ENCODE measurements around the gene DYNLT4. TPM values are rescaled to one million over a fixed set of nuclear protein-coding genes. Genes with fewer than 3 reads are reported as not detected.
"Not testable (repeated sequence)": the region's sequence is repeated elsewhere in the genome, so short reads cannot be mapped to it uniquely, and the experiment has no call there.

Gene DYNLT4
- total RNA-seq, 1 donor: 0.36 TPM

GRCh38 chr1:44812822-44813543 lies 5.8 kb upstream of the DYNLT4 start:
- Histone ChIP-seq H3K4me1 (ENCODE audit: insufficient read depth, low read length) (peaks cover 62% of the 10 kb centered on the region), H2AFZ (ENCODE audit: low read length) (no peak overlapping the region), H3K4me2 (ENCODE audit: insufficient read depth, low read length) (peak overlapping the region; percentile 66), H3K79me2 (ENCODE audit: insufficient read depth, low read length) (peaks cover 18% of the 10 kb centered on the region), H3K9me3 (ENCODE audit: low read depth, low read length) (no peaks in the 10 kb centered on the region), H3K4me3 (ENCODE audit: insufficient read depth, low read length) (no peak overlapping the region), H3K27ac (ENCODE audit: low read depth, low read length) (no peak overlapping the region), H3K27me3 (ENCODE audit: insufficient read depth, low read length) (no peaks in the 10 kb centered on the region), H3K36me3 (ENCODE audit: insufficient read depth, low read length) (peaks cover 30% of the 10 kb centered on the region), H4K20me1 (ENCODE audit: insufficient read depth, low read length) (peaks cover 2% of the 10 kb centered on the region)
- DNase-seq (ENCODE audit: insufficient read length, low spot score, missing footprints): peak; percentile 80
- no peak for TF ChIP-seq CTCF (IDR thresholded peaks at IDR 0.05; ENCODE audit: extremely low read depth, low read depth, low read length)

DNA sequence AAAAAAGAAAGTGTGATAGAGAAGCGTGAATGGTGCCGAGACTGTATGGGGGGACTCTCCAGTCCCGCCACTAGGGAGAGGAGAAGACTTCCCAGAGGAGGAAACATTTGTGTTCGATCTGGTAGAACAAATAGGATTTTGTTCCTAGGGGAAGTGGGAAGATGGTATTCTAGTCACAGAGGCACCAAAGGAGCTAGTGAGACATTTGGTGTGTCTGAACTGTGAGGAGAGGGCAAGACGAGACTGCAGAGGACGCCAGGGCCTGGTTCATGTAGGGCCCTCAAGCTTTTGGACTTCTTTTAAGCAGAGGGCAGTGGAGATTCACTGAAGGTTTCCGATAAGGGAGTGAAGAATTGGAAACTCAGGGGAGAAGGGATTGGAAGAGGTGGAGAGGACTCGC lies 4.1 kb upstream of the DYNLT4 start:
- no peak for TF ChIP-seq CTCF (IDR thresholded peaks at IDR 0.05; ENCODE audit: extremely low read depth, low read depth, low read length)

GRCh38 chr1:44810762-44811105 lies 3.6 kb upstream of the DYNLT4 start:
- peak overlapping the region; percentile 56 for H3K4me2 ChIP-seq (ENCODE audit: insufficient read depth, low read length)

More for the DNA sequence above, 4.1 kb upstream of the DYNLT4 start:
- Histone ChIP-seq H3K4me2 (ENCODE audit: insufficient read depth, low read length) (peak overlapping the region; percentile 55), H3K4me3 (ENCODE audit: insufficient read depth, low read length) (peak overlapping the region; percentile 5), H3K4me1 (ENCODE audit: insufficient read depth, low read length) (peaks cover 79% of the 10 kb centered on the region), H4K20me1 (ENCODE audit: insufficient read depth, low read length) (peaks cover 2% of the 10 kb centered on the region), H3K79me2 (ENCODE audit: insufficient read depth, low read length) (peaks cover 18% of the 10 kb centered on the region), H3K36me3 (ENCODE audit: insufficient read depth, low read length) (peaks cover 35% of the 10 kb centered on the region), H3K27me3 (ENCODE audit: insufficient read depth, low read length) (no peaks in the 10 kb centered on the region), H2AFZ (ENCODE audit: low read length) (no peak overlapping the region), H3K27ac (ENCODE audit: low read depth, low read length) (peak overlapping the region; percentile 99), H3K9me3 (ENCODE audit: low read depth, low read length) (no peaks in the 10 kb centered on the region)
- DNase-seq (ENCODE audit: insufficient read length, low spot score, missing footprints): peak; percentile 80

DNA sequence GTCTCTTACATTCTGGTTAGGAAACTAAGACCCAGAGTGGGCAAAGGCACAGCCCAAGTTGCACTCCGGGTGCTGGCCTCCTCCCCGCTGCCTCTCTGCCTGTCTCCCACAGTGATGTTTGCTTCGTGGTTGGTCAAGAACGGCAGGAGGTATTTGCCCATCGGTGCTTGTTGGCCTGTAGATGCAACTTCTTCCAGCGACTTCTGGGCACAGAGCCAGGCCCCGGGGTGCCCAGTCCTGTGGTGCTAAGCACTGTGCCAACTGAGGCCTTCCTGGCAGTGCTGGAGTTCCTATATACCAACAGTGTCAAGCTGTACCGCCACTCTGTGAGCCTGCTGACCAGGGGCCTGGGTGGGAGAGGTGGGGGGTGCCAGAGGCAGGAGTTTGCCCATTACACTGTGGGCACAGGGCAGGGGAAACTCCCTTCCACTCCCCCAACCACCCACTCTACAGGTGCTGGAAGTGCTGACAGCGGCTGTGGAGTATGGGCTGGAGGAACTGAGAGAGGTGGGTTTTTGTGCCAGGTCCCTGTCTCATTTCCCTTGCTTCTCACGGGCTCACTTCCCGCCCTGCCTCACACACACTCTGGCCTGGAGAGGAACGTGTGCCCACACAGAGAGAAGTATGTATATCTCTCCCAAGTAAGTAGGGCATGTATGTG lies 3.1 kb upstream of the DYNLT4 start:
- Histone ChIP-seq H3K79me2 (ENCODE audit: insufficient read depth, low read length) (peaks cover 21% of the 10 kb centered on the region), H3K27ac (ENCODE audit: low read depth, low read length) (peak overlapping the region; percentile 99), H3K4me3 (ENCODE audit: insufficient read depth, low read length) (peak overlapping the region; percentile 55), H3K27me3 (ENCODE audit: insufficient read depth, low read length) (no peaks in the 10 kb centered on the region), H3K36me3 (ENCODE audit: insufficient read depth, low read length) (peaks cover 37% of the 10 kb centered on the region), H2AFZ (ENCODE audit: low read length) (no peak overlapping the region), H3K4me1 (ENCODE audit: insufficient read depth, low read length) (peaks cover 81% of the 10 kb centered on the region), H3K9me3 (ENCODE audit: low read depth, low read length) (no peaks in the 10 kb centered on the region), H4K20me1 (ENCODE audit: insufficient read depth, low read length) (peaks cover 2% of the 10 kb centered on the region), H3K4me2 (ENCODE audit: insufficient read depth, low read length) (peak overlapping the region; percentile 56)
- no peak for TF ChIP-seq CTCF (IDR thresholded peaks at IDR 0.05; ENCODE audit: extremely low read depth, low read depth, low read length)
- peak; percentile 83 for DNase-seq (ENCODE audit: insufficient read length, low spot score, missing footprints)

More at GRCh38 chr1:44810762-44811105, 3.6 kb upstream of the DYNLT4 start:
- peaks cover 18% of the 10 kb centered on the region for H3K79me2 ChIP-seq (ENCODE audit: insufficient read depth, low read length)
- not testable (repeated sequence) for H3K9me3 ChIP-seq (ENCODE audit: low read depth, low read length); H3K4me3 ChIP-seq (ENCODE audit: insufficient read depth, low read length); H3K27me3 ChIP-seq (ENCODE audit: insufficient read depth, low read length); H2AFZ ChIP-seq (ENCODE audit: low read length); H4K20me1 ChIP-seq (ENCODE audit: insufficient read depth, low read length)
- H3K27ac ChIP-seq (ENCODE audit: low read depth, low read length): peak overlapping the region; percentile 99
- H3K4me1 ChIP-seq (ENCODE audit: insufficient read depth, low read length): peaks cover 84% of the 10 kb centered on the region
- H3K36me3 ChIP-seq (ENCODE audit: insufficient read depth, low read length): peaks cover 36% of the 10 kb centered on the region
- peak; percentile 75 for DNase-seq (ENCODE audit: insufficient read length, low spot score, missing footprints)
